GM19463 (cell line): ENCODE results near the gene EPHA1.

Experiments
- ATAC-seq: cut with Tn5 transposase; IDR thresholded peaks from one replicate; pipeline ENCODE4 v1.9.1; 2021; ENCODE audit warnings: mild to moderate bottlenecking, moderate library complexity; ENCODE audit not compliant: unreplicated experiment

The EPHA1 gene

GRCh38 chr7:143375298-143376034 is 33.2 kb downstream of the EPHA1 start:
- no peak for ATAC-seq

GRCh38 chr7:143374561-143374960 is 34.1 kb downstream of the EPHA1 start:
- no peak for ATAC-seq

GRCh38 chr7:143373255-143373794 is 35.3 kb downstream of the EPHA1 start:
- no peak for ATAC-seq

GRCh38 chr7:143372070-143372469 is 36.6 kb downstream of the EPHA1 start:
- ATAC-seq: no peak

GRCh38 chr7:143369678-143370651 is 38.7 kb downstream of the EPHA1 start:
- ATAC-seq: no peak

GRCh38 chr7:143368387-143368786 is 40.3 kb downstream of the EPHA1 start:
- ATAC-seq: no peak

- no peak for ATAC-seq
These were observed 40.7 kb downstream of the EPHA1 start for GRCh38 chr7:143367972-143368371.

- ATAC-seq: no peak
These were observed 45.4 kb downstream of the EPHA1 start for GRCh38 chr7:143363016-143363937.

GRCh38 chr7:143362131-143363015 is 46.3 kb downstream of the EPHA1 start, which contains the start of gene FAM131B:
TSS of gene FAM131B (minus strand) at chr7:143362713. CDS start at chr7:143362603, 110 bp downstream.
- peak; percentile 58 for ATAC-seq

GRCh38 chr7:143361552-143362130 is 47.0 kb downstream of the EPHA1 start:
- ATAC-seq: no peak

- ATAC-seq: no peak
These were observed 47.7 kb downstream of the EPHA1 start for GRCh38 chr7:143360788-143361551.

- no peak for ATAC-seq
These were observed 48.8 kb downstream of the EPHA1 start for GRCh38 chr7:143359771-143360353.

- ATAC-seq: no peak
These were observed 50.0 kb downstream of the EPHA1 start for GRCh38 chr7:143358626-143359025.

- ATAC-seq: no peak
These were observed 52.1 kb downstream of the EPHA1 start for GRCh38 chr7:143356414-143357050.

GRCh38 chr7:143355450-143356385 is 52.9 kb downstream of the EPHA1 start:
- no peak for ATAC-seq

- no peak for ATAC-seq
These were observed 53.7 kb downstream of the EPHA1 start for GRCh38 chr7:143354965-143355364.
